ENCODE measurements around the gene ZNF281. TPM values are rescaled to one million over a fixed set of nuclear protein-coding genes. Genes with fewer than 3 reads are reported as not detected.

Gene ZNF281
- total RNA-seq, 1 donor from 2014 or later = 15.1 TPM

DNA sequence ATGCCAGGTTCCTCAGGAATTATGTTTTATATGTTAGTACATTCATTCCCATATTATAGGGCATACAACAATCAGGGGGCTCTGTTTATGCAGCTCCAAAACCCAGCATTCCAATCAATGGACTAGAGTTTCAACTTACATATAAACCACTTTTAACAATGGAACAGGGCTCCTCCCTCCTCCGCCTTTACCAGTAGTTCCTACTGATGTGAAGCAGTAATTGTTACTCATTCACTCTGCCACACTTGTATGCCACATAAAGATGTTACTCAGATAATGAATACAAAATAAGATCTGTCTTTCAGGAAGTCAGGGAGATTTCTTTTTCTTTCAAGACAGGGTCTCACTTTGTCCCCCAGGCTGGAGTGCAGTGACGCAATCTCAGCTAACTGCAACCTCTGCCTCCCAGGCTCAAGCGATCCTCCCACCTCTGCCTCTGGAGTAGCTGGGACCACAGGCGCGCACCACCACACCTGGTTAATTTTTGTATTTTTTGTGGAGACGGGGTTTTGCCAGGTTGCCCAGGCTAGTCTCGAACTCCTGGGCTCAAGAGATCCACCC, 17.1 kb downstream of the ZNF281 start:
- intact Hi-C loops (cut with micrococcal nuclease) = no loop called here

DNA sequence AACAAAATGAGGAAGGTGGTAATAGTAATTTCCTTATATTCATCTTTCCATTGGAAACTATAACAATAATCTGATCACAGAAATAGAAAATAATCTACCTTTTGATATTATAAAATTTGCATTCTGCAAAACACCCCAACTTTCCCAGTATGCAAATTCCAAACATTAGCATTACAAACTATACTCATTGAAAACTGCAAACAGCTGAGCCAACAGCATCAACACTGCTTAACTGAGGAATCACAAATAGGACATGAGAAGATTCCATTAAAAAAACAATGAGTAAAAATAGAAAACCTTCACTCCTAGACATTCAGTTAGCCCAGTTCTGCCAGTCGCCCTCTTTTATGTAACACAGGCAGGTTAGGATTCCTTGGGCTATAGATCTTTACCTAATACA, 18.1 kb downstream of the ZNF281 start:
- intact Hi-C loops (cut with micrococcal nuclease) = no loop called here

- intact Hi-C loops (cut with micrococcal nuclease) = no loop called here
These were observed 21.0 kb downstream of the ZNF281 start for GRCh38 chr1:200388791-200389190.

DNA sequence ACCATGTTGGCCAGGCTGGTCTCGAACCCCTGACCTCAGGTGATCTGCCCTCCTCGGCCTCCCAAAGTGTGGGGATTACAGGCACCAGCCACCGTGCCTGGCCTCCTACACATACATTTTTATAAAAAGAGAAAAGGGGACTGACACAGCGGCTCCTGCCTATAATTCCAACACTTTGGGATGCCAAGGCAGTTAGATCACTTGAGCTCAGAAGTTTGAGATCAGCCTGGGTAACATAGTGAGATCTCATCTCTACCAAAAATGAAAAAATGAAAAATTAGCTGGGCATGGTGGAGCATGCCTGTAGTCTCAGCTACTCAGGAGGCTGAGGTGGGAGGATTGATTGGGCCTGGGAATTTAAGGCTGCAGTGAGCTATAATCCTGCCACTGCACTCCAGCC, 23.4 kb downstream of the ZNF281 start:
- intact Hi-C loops (cut with micrococcal nuclease) = no loop called here

- intact Hi-C loops (cut with micrococcal nuclease) = no loop called here
These were observed 24.9 kb downstream of the ZNF281 start for GRCh38 chr1:200384818-200385390.

DNA sequence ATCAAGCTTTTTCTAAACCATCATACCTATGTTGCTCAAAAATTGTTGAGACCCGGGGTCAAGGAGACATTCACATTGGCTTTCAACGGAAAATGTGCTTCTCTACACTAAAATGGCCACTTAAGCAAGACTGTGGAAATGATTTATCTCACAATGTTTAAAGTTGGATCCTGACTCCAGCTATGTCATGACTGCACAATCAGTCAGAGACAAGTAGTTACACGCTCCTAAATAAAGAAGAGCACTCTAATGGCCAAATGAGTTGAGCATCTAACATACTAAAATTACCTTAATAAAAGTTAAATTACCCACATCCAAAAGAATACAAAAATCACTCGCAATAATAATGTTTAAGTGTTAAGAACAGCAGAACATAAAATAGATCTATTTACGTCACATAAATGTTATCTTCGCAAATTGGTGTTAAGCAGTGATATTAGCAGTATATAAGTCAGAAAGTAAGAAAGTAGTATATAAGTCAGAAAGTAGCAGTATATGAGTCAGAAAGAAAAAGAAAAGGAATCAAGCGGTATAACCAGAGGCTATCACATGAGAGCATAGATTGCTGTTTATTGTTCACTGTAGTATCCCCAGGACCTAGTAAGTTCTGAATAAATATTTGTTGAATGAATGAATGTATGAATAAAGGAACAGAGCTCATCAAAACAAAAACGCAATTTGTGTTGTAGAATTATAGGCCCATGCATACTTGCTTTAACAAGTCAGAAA, 28.4 kb downstream of the ZNF281 start:
- intact Hi-C loops (cut with micrococcal nuclease) = no loop called here

GRCh38 chr1:200380589-200381021, 29.2 kb downstream of the ZNF281 start:
- intact Hi-C loops (cut with micrococcal nuclease) = no loop called here

DNA sequence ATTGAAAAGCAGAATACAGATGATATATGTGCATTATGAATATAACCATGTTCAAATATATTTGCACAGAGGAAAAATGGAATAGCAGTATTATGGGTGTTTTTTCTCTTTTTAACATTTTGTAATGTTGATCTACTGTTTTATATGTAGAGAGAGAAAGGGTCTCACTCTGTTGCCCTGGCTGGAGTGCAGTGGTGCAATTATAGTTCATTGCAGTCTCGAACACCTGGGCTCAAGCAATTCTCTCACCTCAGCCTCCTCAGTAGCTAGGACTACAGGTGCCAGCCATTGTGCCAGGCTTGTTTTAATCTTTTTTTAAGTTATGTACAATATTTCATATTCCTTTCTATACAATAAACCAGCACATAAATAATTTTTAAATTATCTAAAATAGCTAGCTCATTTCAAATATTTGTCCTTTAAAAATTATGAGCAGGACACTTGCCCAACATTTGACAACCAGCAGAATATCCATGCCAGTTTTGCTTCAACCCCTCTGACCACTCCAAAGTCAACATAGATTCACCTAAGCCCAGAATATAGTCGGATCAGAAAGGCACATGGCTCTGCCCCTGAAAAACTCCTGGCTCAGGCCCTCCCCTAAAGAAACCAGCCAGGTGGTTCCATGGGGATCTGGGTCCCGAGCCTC, 29.8 kb downstream of the ZNF281 start:
- intact Hi-C loops (cut with micrococcal nuclease) = no loop called here

DNA sequence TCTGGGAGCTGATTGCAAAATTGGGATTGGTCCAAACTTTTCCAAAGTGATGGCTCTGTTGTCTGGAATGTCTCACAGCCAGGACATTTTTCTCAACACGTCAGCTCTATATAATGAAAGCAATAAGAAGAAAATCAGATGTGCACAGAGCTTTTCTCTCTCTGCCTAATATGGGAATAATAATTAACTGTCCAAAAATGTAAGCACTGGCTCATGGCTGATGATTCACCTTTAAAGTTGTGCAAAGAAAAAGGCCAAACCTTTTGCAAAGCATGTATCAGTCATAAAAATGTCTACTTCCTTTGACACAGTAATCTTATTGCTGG, 30.4 kb downstream of the ZNF281 start:
- intact Hi-C loops (cut with micrococcal nuclease) = no loop called here

GRCh38 chr1:200378096-200378495, 31.7 kb downstream of the ZNF281 start:
- intact Hi-C loops (cut with micrococcal nuclease) = no loop called here

GRCh38 chr1:200376528-200376927, 33.3 kb downstream of the ZNF281 start:
- intact Hi-C loops (cut with micrococcal nuclease) = no loop called here

GRCh38 chr1:200374569-200375295, 35.1 kb downstream of the ZNF281 start:
- intact Hi-C loops (cut with micrococcal nuclease) = no loop called here

DNA sequence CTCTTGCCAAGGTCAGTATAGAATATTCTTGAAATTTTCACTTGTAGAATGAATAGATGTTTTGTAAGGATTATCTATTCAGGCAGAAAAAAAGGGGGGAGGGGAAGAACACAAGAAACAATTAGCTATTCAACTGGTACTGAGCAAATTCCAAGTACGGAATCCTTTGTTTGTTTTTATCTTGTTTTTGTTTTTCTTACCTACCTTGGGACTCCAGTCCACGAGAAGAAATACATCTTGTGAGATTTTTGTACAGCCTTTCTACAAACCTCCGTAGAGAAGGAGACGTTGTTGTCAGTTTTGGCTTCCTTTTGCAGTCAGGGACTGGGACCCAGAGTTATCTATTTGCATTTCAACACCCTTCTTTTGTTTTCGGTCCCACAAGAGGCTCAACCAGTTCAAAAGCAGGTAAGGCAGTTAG, 36.0 kb downstream of the ZNF281 start:
- intact Hi-C loops (cut with micrococcal nuclease) = no loop called here

DNA sequence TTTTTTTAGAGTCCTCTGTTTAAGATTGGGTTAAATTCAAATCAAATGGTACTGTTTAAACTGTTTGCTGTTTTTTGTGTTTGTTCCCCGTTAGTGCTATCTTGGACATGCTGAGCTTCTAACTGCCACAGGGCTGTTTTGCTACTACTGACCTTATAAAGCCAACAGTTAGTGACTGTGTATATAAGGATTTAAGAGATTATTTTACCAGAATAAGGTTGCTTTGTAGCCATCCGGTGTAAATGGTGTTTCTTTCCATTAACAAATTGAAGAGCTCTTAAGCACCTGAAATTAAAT, 37.0 kb downstream of the ZNF281 start:
- intact Hi-C loops (cut with micrococcal nuclease) = no loop called here

GRCh38 chr1:200372095-200372884, 37.5 kb downstream of the ZNF281 start:
- intact Hi-C loops (cut with micrococcal nuclease) = no loop called here

- intact Hi-C loops (cut with micrococcal nuclease) = no loop called here
These were observed 40.1 kb downstream of the ZNF281 start for GRCh38 chr1:200369706-200370105.

DNA sequence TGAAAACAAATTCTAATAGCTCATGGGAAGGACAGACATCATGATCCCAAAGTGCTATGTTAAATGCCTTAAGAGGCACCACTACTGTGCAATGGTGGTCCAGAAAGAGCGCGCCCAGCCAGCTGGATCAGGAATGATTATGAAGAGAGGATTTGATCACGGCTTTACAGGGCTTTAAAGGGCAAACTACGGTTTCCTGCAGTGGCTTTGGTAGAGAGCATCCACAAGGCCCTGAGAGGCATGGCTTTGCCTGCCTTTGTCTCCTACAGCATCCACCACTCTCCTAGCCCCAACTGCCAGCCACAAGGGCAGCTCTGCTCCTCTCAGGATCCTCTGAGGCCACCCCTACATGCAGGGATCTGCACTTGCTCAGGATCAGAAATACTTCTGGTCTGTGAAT, 40.7 kb downstream of the ZNF281 start:
- intact Hi-C loops (cut with micrococcal nuclease) = no loop called here

- intact Hi-C loops (cut with micrococcal nuclease) = no loop called here
These were observed 41.3 kb downstream of the ZNF281 start for GRCh38 chr1:200368556-200368955.

GRCh38 chr1:200367841-200368534, 41.8 kb downstream of the ZNF281 start:
- intact Hi-C loops (cut with micrococcal nuclease) = no loop called here

DNA sequence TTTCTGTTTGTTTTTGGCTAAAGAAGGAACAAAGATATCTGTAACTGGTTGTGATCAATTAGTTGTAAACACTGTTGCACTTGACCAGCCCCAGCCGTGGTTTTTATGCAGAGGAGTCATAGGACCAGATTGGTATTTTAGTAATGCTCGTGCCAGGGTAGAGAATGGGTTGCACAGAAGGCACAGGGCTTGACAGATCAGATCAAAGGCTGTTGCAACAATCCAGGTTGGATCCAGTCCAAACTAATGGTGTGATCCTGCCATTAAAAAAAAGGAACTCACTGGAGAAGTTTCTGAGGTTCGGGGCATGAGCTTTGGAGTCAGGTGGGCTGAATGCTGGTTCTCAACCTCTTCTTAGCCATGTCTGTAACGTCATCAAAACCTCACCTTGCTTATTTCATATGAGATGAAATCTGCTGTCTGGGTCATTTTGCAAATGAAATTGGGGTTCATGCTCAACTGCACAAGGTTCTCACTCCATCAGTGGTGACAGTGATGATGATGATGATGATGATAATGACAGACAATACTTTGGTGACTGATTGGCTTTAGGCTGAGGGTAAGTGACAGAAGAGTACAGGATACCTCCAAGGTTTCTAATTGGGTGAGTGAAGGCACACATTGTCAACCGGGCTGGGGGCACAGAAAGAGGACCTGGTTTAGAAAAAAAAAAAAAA, 43.1 kb downstream of the ZNF281 start:
- intact Hi-C loops (cut with micrococcal nuclease) = no loop called here
